ENCODE measurements around the gene CUX1. TPM values are rescaled to one million over a fixed set of nuclear protein-coding genes. Genes with fewer than 3 reads are reported as not detected.

CUX1 gene
- total RNA-seq, 1 experiment from 2014 or later, result 37.4 TPM

DNA sequence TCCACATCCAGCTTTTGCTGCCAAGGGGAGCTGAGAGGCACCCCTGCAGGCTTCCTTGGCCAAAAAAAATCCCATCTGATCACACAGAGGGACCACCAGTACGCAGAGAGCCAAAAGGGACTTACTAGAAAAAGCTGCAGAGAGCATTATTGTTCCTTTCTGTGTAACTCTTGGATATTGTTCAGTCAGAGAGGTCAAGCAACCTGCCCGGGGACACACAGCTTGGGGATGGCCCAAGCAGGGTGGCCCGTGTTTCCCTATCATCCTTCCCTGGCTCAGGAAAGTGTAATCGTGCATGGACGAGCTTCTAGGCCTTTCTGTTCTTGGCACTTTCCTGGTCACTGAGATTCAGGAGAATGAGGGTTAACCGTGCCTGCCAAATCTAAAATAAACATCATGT, 385.1 kb downstream of the CUX1 start:
- in situ Hi-C loops (cut with HindIII; ENCODE audit: low pct_unique_long_range_greater_than_20kb, low sequenced_read_pairs), result no loop called here
- no peak for DNase-seq (ENCODE audit: low read depth)

DNA sequence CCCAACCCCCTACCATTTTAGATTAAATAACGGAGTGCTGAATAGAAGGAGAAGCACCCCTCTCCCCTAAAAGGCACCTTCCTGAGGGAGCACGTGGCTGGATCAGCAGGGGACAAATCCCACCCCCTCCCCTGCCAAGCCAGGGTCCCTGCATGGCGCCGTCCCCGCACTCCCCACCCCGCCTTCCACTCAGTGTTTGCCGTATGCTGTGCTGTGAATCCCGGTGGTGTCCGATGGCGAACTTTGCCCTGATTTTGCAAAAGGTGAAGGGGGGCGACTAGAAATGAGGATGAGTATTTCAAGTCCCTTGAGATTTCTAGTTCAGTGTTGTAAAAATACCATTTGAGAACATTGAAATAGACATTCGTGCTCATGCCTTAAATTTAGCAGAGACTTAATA, 385.8 kb downstream of the CUX1 start:
- no peak for DNase-seq (ENCODE audit: low read depth)
- in situ Hi-C loops (cut with HindIII; ENCODE audit: low pct_unique_long_range_greater_than_20kb, low sequenced_read_pairs), result no loop called here

DNA sequence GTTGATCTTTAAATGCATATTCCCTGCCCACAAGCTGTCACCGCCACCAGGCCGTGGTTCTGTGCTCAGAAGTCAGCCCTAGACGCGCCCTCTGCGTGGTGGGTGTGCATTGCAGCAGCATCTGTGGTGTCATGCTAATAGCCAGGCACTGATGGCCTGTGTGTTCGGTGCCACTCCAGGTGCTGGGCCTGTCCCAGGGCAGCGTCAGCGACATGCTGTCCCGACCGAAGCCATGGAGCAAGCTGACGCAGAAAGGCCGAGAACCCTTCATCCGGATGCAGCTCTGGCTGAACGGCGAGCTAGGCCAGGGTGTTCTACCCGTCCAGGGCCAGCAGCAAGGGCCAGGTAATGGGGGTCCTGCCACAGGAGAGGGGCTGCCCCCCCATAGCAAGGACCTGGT, 386.8 kb downstream of the CUX1 start:
- DNase-seq (ENCODE audit: low read depth), result no peak
- in situ Hi-C loops (cut with HindIII; ENCODE audit: low pct_unique_long_range_greater_than_20kb, low sequenced_read_pairs), result no loop called here

- no peak for DNase-seq (ENCODE audit: low read depth)
- in situ Hi-C loops (cut with HindIII; ENCODE audit: low pct_unique_long_range_greater_than_20kb, low sequenced_read_pairs), result no loop called here
Measured at GRCh38 chr7:102205915-102206314, 388.5 kb downstream of the CUX1 start.

- DNase-seq (ENCODE audit: low read depth), result no peak
- in situ Hi-C loops (cut with HindIII; ENCODE audit: low pct_unique_long_range_greater_than_20kb, low sequenced_read_pairs), result no loop called here
Measured at GRCh38 chr7:102208826-102209225, 391.4 kb downstream of the CUX1 start.

GRCh38 chr7:102210787-102211186, 393.4 kb downstream of the CUX1 start:
- no peak for DNase-seq (ENCODE audit: low read depth)
- in situ Hi-C loops (cut with HindIII; ENCODE audit: low pct_unique_long_range_greater_than_20kb, low sequenced_read_pairs), result no loop called here

DNA sequence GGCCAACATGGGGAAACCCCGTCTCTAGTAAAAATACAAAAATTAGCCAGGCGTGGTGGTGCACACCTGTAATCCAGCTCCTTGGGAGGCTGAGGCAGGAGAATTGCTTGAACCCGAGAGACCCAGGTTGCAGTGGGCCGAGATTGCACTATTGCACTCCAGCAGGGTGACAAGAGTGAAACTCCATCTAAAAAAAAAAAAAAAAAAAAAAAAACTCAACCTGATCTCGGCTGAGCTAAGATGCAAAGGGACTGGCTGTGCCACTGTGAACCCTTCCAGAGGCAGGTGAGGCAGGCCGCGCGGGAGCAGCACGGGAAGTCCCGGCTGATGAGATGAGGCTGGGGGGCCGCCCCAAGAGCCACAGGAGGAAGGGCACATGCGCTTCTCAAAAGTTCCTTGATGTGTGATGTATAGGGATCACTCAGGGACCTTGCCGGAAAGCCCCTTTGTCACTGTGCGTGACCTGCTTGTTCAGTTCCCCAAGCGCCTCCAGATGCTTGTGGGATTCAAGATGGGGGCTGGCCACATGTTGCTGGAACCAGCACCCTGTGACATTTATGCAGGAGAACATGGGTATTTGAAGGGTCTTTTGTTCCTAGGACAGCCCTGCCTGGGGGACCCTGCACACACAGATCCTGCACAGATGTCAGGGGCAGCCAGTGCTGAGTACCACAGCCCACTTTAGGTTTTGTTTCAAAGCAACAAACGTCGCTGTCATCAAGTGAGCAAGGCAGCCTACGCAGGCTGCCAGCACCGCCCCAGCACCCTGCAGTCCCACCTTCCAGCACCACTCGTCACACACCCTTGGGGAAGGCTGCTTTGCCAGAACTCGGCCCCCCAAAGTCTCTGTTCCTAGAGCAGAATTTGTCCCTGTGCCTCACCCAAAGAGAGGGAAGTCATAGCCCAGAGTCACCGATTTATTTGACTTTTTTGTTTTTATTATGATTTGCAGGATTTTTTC, 394.4 kb downstream of the CUX1 start:
- no peak for DNase-seq (ENCODE audit: low read depth)
- in situ Hi-C loops (cut with HindIII; ENCODE audit: low pct_unique_long_range_greater_than_20kb, low sequenced_read_pairs), result no loop called here

DNA sequence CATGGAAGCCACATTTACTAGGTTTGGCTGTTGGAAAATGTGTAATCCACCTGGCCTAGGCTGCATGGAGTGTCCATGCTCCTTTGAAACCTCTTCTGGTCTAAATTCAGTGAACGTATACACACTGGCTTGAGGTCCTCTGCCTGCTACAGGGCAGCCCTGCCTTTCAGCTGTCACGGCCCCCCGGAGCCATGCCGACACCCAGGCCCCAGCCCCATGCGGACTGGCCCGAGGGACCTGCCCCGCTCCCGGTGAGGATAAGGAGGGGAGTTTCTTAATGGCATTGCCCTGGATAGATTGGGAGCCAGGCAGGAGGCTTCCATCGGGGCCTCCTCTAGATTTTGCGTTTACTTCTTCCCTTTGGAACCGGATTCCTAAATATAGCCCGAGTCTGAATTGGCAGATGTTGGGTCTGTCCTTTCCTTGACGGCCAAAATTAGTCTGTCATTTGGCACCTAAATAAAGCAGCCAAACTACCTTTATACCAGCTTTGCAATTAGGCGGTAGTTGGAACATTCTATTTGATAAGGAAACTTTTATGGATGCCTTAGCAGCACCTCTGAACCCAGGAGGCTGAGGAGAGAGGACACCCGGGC, 397.1 kb downstream of the CUX1 start:
- no peak for DNase-seq (ENCODE audit: low read depth)
- in situ Hi-C loops (cut with HindIII; ENCODE audit: low pct_unique_long_range_greater_than_20kb, low sequenced_read_pairs), result no loop called here

GRCh38 chr7:102215256-102215655, 397.8 kb downstream of the CUX1 start:
- no peak for DNase-seq (ENCODE audit: low read depth)
- in situ Hi-C loops (cut with HindIII; ENCODE audit: low pct_unique_long_range_greater_than_20kb, low sequenced_read_pairs), result no loop called here

DNA sequence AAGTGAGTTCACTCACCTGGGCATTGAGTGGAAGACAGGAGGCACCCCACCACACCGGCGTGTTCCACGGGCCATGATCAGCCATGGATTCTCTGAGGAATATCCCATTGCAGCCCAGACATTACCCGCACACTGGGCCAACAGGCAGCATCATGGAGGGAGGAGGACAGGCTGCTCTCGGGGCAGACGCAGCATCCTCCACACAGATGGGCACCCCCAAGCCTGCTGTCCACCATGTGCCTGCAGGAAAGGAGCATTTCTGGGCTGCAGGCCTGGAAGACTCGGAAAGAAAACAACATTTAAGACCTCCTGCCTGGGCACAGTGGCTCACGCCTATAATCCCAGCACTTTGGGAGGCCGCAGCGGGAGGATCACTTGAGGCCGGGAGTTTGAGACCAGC, 398.3 kb downstream of the CUX1 start:
- no peak for DNase-seq (ENCODE audit: low read depth)
- in situ Hi-C loops (cut with HindIII; ENCODE audit: low pct_unique_long_range_greater_than_20kb, low sequenced_read_pairs), result no loop called here

DNA sequence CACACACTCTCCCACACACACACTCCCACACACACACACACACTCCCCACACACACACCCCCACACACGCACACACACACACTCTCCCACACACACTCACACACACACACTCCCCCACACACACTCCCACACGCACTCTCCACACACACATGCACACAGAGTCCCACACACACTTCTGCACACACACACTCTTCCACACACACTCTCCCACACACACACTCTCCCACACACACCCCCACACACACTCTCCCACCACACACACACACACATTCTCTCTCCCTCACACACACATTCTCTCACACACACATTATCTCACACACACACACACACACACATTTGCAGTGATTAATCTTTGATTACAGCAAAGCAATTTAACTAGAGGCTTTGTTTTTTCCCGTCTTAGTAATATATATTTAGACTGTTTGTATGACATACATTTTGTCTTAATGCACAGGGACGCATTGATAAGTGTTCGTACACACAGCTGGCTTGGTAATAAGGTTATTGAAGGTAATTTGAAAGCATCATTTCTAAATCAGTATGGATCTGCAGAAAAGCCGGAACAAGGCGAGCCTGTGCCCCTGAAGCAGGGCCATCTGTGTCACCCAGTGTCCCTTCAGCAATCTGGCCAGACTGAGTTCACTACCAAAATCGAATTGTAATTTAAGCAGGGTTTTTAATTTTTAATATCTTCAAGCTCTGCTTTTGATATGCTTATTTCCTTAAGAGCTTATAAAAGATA, 399.3 kb downstream of the CUX1 start:
- no peak for DNase-seq (ENCODE audit: low read depth)
- in situ Hi-C loops (cut with HindIII; ENCODE audit: low pct_unique_long_range_greater_than_20kb, low sequenced_read_pairs), result no loop called here

- in situ Hi-C loops (cut with HindIII; ENCODE audit: low pct_unique_long_range_greater_than_20kb, low sequenced_read_pairs), result no loop called here
- no peak for DNase-seq (ENCODE audit: low read depth)
Measured at GRCh38 chr7:102220229-102220850, 402.9 kb downstream of the CUX1 start.

GRCh38 chr7:102220960-102221800, 403.8 kb downstream of the CUX1 start:
- DNase-seq (ENCODE audit: low read depth), result no peak
- in situ Hi-C loops (cut with HindIII; ENCODE audit: low pct_unique_long_range_greater_than_20kb, low sequenced_read_pairs), result no loop called here

DNA sequence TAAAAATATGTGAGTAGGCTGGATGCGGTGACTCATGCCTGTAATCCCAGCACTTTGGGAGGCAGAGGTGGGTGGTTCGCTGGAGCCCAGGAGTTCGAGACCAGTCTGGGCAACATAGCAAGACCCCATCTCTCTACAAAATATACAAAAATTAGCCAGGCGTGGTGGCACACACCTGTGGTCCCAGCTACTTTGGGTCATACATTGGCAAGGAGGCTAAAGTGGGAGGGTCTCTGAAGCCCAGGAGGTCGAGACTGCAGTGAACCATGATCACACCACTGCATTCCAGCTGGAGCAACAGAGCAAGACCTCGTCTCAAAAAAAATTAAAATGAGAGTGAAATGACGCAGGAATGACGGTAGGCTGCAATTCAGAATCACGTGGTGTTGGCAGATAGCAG, 404.5 kb downstream of the CUX1 start:
- in situ Hi-C loops (cut with HindIII; ENCODE audit: low pct_unique_long_range_greater_than_20kb, low sequenced_read_pairs), result no loop called here
- no peak for DNase-seq (ENCODE audit: low read depth)

DNA sequence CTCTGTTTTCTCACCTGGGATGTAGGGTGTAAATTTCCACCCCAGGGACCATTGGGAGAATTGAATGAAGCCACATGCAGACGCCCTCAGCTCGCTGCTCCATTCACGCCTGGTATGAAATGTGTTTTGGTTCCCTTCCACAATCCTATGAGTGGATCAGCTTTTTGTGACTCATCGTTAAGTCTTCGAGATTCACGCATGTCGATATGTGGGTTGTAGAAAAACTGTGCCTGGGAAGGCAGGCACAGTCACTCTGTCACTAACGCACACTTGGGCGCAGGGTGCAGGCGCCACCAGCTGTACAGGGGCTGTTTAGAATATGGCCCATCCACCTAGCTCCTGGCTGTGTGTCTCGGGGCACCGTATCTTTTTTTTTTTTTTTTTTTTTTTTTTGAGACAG, 405.0 kb downstream of the CUX1 start:
- in situ Hi-C loops (cut with HindIII; ENCODE audit: low pct_unique_long_range_greater_than_20kb, low sequenced_read_pairs), result no loop called here
- DNase-seq (ENCODE audit: low read depth), result no peak

DNA sequence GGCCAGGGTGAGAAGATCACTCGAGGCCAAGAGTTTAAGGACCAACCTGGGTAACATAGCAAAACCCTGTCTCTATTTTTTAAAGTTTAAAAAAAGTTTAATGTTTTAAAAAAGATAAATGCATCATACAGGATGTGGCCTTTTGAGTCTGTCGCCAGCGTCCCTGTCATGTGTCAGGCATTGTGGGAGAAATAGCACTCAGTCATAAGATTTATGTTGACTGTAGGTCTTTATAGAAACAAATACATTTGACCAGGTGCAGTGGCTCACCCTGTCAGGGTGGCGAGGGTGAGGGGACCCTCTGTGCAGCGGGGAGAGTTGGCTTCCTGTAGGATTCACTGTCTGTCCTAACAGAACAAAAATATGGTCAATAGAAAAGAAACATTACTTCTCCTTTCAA, 405.8 kb downstream of the CUX1 start:
- DNase-seq (ENCODE audit: low read depth), result no peak
- in situ Hi-C loops (cut with HindIII; ENCODE audit: low pct_unique_long_range_greater_than_20kb, low sequenced_read_pairs), result no loop called here

DNA sequence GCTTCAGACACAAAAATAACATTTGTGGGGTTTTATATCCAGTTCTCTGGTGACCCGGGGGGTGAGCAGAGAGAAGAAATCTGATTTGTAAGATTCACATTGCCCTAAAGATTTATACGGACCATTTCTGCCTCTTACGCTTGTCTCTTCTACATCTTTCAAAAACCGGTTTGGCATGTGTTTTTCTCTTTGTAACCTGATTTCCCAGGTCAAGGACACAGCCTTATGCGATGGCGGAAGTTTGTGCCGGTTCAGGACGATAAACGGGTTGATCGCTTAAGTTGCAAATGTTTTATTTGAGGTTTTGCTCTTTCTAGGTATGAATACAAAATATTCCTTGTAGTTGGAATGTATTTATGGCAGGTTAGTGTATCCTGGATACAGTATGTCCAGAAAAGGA, 407.6 kb downstream of the CUX1 start:
- DNase-seq (ENCODE audit: low read depth), result no peak
- in situ Hi-C loops (cut with HindIII; ENCODE audit: low pct_unique_long_range_greater_than_20kb, low sequenced_read_pairs), result no loop called here

- no peak for DNase-seq (ENCODE audit: low read depth)
- in situ Hi-C loops (cut with HindIII; ENCODE audit: low pct_unique_long_range_greater_than_20kb, low sequenced_read_pairs), result no loop called here
Measured at GRCh38 chr7:102227371-102227770, 409.9 kb downstream of the CUX1 start.
